DOHH2 (cell line): Measurements from ENCODE around the gene SEMA4G.

Experiments
- EZH2phosphoT487 ChIP-seq: fragments of 200-600 bp; sonication (generic); IDR thresholded peaks from 2 replicates; pipeline ENCODE4 v1.6.1; 2017; ENCODE audit warnings: borderline replicate concordance, mild to moderate bottlenecking, antibody characterized with exemption, low read length, moderate library complexity, mixed read lengths
- TF ChIP-seq, protein P1 (sequence below): fragments of 200-600 bp; sonication (generic); IDR thresholded peaks from one replicate; pipeline ENCODE4 v1.5.1; 2014; ENCODE audit warnings: antibody characterized with exemption, mild to moderate bottlenecking, low read depth, low read length; ENCODE audit not compliant: poor library complexity, severe bottlenecking

DNA sequence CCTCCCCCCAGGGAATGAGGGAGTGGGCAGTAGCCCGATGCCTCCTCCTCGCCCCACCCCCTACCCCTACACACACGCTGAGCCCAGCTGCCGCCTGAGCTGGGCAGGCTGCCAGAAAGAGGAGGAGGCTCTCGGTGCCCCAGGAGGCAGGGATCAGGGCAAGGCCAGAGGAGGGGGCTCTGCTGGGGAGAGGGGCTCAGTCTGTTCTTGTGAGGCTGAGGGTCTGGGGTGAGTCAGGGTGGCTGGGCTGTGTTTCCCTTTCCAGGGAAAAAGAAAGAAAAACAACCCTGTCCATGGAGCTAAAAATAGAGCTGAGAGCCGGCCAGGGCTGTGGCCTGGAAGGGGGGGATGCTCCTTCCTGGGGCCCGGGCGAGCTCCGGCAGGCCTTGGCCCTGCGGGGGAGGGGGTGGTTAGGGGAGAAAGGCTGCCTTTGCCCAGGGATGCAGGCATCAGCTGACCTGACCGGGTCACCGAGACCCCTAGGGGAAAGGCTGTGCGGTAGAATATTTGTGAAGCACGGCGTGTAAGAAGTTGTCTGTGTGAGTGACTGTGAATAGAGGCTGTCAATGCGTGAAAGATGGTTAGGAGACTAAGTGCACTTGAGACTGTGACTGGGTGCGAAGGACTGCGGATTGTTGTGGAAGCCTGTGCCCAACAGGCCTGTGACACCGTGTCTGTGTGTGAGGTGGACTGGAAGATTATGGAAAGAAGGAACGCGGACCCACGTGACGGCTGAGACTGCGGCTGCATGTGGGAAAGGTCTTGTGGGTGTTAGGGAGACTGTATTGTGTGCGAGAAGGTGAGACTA lies 29.1 kb downstream of the SEMA4G start:
- TF ChIP-seq, protein P1, sequence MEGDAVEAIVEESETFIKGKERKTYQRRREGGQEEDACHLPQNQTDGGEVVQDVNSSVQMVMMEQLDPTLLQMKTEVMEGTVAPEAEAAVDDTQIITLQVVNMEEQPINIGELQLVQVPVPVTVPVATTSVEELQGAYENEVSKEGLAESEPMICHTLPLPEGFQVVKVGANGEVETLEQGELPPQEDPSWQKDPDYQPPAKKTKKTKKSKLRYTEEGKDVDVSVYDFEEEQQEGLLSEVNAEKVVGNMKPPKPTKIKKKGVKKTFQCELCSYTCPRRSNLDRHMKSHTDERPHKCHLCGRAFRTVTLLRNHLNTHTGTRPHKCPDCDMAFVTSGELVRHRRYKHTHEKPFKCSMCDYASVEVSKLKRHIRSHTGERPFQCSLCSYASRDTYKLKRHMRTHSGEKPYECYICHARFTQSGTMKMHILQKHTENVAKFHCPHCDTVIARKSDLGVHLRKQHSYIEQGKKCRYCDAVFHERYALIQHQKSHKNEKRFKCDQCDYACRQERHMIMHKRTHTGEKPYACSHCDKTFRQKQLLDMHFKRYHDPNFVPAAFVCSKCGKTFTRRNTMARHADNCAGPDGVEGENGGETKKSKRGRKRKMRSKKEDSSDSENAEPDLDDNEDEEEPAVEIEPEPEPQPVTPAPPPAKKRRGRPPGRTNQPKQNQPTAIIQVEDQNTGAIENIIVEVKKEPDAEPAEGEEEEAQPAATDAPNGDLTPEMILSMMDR: no peak
- no peak for TF ChIP-seq EZH2phosphoT487
